Measurements from ENCODE around the gene TRMU. TPM values are rescaled to one million over a fixed set of nuclear protein-coding genes. Genes with fewer than 3 reads are reported as not detected.

Gene TRMU
- total and polyA plus RNA-seq, 2 of the 8 experiments (the other 6 are each of a cell fraction or from before 2014, with no cell fraction given), result 43.4 to 70.6 TPM

GRCh38 chr22:46402505-46402904, 67.0 kb downstream of the TRMU start:
- DNase-seq (ENCODE audit: low read depth in 1 of 2, low spot score in 2 of 2) (no peak), FAIRE-seq (no peak)
- ChIA-PET CTCF (ENCODE audit: partially characterized antibody) (interaction anchor here (0.6 kb wide), 1 partner anchor 34 kb away, joined by 3 read pairs; no protein-coding TSS in a partner anchor), POLR2A (ENCODE audit: partially characterized antibody) (no interaction called here)
- Histone ChIP-seq H3K36me3 (ENCODE audit: control insufficient read depth in 2 of 4, insufficient read depth in 4 of 4, low read length in 3 of 4) (no peaks in the 10 kb centered on the region; a peak in 1 of 8 replicates), H3K79me2 (ENCODE audit: control insufficient read depth in 1 of 2, insufficient read depth in 2 of 2, low read length in 2 of 2) (no peaks in the 10 kb centered on the region), H3K23ac (ENCODE audit: insufficient read length) (no peak overlapping the region), H3K27ac (ENCODE audit: low read depth, low read length) (no peak overlapping the region), H2BK120ac (replicated peaks; ENCODE audit: low read depth, low read length) (no peak overlapping the region), H3K9me3 (ENCODE audit: insufficient read depth in 2 of 2, low read depth in 1 of 2, low read length in 1 of 2) (no peaks in the 10 kb centered on the region), H2AK5ac (ENCODE audit: low read depth, low read length) (no peak overlapping the region), H3K9ac (replicated peaks in 1 of 4; ENCODE audit: extremely low read depth in 1 of 4, low read depth in 3 of 4, low read length in 3 of 4) (no peak overlapping the region), H3K14ac (ENCODE audit: insufficient read length) (no peak overlapping the region), H3K4me2 (ENCODE audit: insufficient read depth in 1 of 2, low read depth in 2 of 2, low read length in 2 of 2) (no peak overlapping the region), H2BK12ac (ENCODE audit: low read depth, low read length) (no peak overlapping the region), H2BK5ac (ENCODE audit: low read depth, low read length) (no peak overlapping the region), H3K4me3 (ENCODE audit: extremely low read depth in 1 of 4, insufficient read depth in 2 of 4, low read depth in 3 of 4, low read length in 4 of 4) (no peak overlapping the region), H3K4ac (replicated peaks; ENCODE audit: insufficient read length, low read depth, low read length) (no peak overlapping the region), H3K79me1 (ENCODE audit: low read depth, low read length) (no peaks in the 10 kb centered on the region), H3K23me2 (ENCODE audit: low read depth, low read length) (no peaks in the 10 kb centered on the region), H4K91ac (replicated peaks; ENCODE audit: insufficient read length, low read length) (no peak overlapping the region), H2BK20ac (ENCODE audit: low read length) (no peak overlapping the region), H3K18ac (ENCODE audit: extremely low read depth, low read length) (no peak overlapping the region), H3K4me1 (replicated peaks in 1 of 4; ENCODE audit: control insufficient read depth in 3 of 4, insufficient read depth in 4 of 4, low read length in 3 of 4) (no peaks in the 10 kb centered on the region), H3K27me3 (replicated peaks in 1 of 4; ENCODE audit: control insufficient read depth in 3 of 4, extremely low read depth in 1 of 4, insufficient read depth in 3 of 4, low read length in 3 of 4) (no peaks in the 10 kb centered on the region), H2AFZ (ENCODE audit: low read length) (no peak overlapping the region), H3K56ac (replicated peaks; ENCODE audit: insufficient read length, low read depth, low read length) (no peak overlapping the region), H4K8ac (ENCODE audit: extremely low read depth, insufficient read depth, low read length) (no peak overlapping the region), H2BK15ac (ENCODE audit: low read length) (no peak overlapping the region), H4K5ac (ENCODE audit: insufficient read length, low read depth, low read length) (no peak overlapping the region), H4K20me1 (replicated peaks in 1 of 2; ENCODE audit: control insufficient read depth in 1 of 2, insufficient read depth in 2 of 2, low read length in 2 of 2) (peaks cover 0 to 5% of the 10 kb centered on the region in 2 experiments)
- 88% methylated on average over 2 of the region's 2 CpGs; no CpG with 5 or more reads in 1 of the 2 experiments for WGBS, 2 experiments (ENCODE audit: extremely low coverage in 1 of 2, insufficient coverage in 1 of 2, insufficient read length in 1 of 2, insufficient replicate concordance in 2 of 2, low coverage in 1 of 2, low lambda C conversion rate in 2 of 2, missing lambda C conversion rate in 1 of 2)
- no peak for TF ChIP-seq JUND (IDR thresholded peaks at IDR 0.05; ENCODE audit: low read length)
- TF ChIP-seq EZH2 (IDR thresholded peaks at IDR 0.05; ENCODE audit: low read depth, low read length, severe bottlenecking), result no peak
